ENCODE results near the gene FOSB.

DNA sequence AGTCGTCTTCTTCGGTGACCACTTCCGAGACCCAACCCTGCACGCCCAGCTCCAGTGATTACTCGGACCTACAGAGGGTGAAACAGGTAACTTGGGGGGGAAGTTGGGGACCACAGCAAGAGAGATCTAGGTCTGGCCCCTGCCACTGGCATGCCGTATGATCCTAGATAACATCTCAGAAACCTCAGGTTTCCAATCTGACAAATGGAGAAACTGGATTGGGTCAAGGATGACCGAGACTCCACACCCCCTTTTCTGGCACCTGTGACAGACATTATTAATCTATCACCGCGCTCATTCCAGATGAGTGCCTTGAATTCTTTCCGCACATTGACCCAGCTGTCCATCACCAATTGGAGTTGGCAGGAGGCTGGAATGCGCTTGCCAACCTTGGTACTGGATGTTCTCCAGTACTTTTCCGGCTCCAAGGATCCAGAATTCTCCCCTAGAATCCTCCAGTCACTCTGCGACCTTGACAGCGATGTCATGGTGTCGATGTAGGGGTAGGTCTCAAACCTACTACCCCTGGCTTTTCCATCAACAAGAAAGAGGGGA is 56.9 kb downstream of the FOSB start:
- TF ChIP-seq, protein P1, sequence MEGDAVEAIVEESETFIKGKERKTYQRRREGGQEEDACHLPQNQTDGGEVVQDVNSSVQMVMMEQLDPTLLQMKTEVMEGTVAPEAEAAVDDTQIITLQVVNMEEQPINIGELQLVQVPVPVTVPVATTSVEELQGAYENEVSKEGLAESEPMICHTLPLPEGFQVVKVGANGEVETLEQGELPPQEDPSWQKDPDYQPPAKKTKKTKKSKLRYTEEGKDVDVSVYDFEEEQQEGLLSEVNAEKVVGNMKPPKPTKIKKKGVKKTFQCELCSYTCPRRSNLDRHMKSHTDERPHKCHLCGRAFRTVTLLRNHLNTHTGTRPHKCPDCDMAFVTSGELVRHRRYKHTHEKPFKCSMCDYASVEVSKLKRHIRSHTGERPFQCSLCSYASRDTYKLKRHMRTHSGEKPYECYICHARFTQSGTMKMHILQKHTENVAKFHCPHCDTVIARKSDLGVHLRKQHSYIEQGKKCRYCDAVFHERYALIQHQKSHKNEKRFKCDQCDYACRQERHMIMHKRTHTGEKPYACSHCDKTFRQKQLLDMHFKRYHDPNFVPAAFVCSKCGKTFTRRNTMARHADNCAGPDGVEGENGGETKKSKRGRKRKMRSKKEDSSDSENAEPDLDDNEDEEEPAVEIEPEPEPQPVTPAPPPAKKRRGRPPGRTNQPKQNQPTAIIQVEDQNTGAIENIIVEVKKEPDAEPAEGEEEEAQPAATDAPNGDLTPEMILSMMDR (IDR thresholded peaks at IDR 0.05; ENCODE audit: extremely low read depth in 1 of 2, insufficient read depth in 1 of 2, low read depth in 1 of 2, low read length in 2 of 2): no peak
- TF ChIP-seq POLR2AphosphoS5 (IDR thresholded peaks at IDR 0.05; ENCODE audit: insufficient read depth, low read depth, low read length) (no peak), EZH2 (IDR thresholded peaks at IDR 0.05; ENCODE audit: borderline replicate concordance, low read depth, low read length, severe bottlenecking) (no peak), POLR2A (IDR thresholded peaks at IDR 0.05; ENCODE audit: low read depth, low read length) (no peak), FOS (IDR thresholded peaks at IDR 0.05; ENCODE audit: borderline replicate concordance, insufficient read depth, low read length) (no peak), GATA2 (IDR thresholded peaks at IDR 0.05; ENCODE audit: insufficient read depth, insufficient read length, low read depth, low read length) (no peak), MYC (IDR thresholded peaks at IDR 0.05; ENCODE audit: low read depth, low read length) (no peak), JUN (IDR thresholded peaks at IDR 0.05; ENCODE audit: borderline replicate concordance, insufficient read depth, insufficient read length, low read depth) (no peak)
- TF ChIP-seq, protein P2, sequence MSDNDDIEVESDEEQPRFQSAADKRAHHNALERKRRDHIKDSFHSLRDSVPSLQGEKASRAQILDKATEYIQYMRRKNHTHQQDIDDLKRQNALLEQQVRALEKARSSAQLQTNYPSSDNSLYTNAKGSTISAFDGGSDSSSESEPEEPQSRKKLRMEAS (IDR thresholded peaks at IDR 0.05; ENCODE audit: insufficient read depth, insufficient read length): no peak

Data from endothelial cell of umbilical vein (primary cell).